ENCODE results near the gene KIAA0753. TPM values are rescaled to one million over a fixed set of nuclear protein-coding genes. Genes with fewer than 3 reads are reported as not detected.
"Not testable (repeated sequence)": the region's sequence is repeated elsewhere in the genome, so short reads cannot be mapped to it uniquely, and the experiment has no call there.

Gene KIAA0753
- polyA plus RNA-seq, 3 donors = 29.7 to 37.7 (median 32.4) TPM

DNA sequence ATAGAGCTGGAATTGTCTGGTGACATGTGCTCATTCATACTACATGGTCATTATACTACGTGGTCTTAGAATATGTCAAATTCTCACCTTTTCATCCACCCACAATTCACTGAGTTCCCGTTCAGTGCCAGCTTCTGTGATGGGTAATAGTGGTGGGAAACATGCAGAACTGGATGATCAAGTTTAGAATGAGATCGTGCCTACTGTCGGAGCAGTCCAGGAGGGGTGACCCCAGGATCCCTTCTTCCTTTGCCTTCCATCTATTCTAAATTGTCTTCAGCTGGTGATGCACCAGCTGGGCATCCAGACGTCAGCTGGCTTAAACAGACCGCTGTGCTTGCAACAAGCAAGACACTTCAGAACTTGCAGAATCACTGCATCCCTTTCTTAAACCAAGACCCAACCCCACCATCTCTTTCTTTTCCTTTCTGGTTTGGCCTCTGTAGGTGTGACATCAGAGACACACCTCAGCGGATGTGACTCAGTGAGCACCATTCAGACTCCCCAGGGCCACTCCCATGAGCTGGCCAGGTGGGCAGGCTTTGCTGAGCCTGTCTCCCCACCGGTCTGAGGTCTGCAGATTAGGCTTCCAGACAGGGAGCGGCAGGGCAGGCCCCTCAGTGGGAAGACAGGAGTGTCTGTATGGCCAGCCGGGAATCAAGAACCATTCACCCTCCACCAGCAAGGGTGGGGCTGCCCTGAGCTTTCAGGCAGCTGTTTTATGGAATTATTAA lies 29.1 kb upstream of the KIAA0753 start:
- DNase-seq (ENCODE audit: low read depth in 3 of 3, low spot score in 2 of 3) = no peak

DNA sequence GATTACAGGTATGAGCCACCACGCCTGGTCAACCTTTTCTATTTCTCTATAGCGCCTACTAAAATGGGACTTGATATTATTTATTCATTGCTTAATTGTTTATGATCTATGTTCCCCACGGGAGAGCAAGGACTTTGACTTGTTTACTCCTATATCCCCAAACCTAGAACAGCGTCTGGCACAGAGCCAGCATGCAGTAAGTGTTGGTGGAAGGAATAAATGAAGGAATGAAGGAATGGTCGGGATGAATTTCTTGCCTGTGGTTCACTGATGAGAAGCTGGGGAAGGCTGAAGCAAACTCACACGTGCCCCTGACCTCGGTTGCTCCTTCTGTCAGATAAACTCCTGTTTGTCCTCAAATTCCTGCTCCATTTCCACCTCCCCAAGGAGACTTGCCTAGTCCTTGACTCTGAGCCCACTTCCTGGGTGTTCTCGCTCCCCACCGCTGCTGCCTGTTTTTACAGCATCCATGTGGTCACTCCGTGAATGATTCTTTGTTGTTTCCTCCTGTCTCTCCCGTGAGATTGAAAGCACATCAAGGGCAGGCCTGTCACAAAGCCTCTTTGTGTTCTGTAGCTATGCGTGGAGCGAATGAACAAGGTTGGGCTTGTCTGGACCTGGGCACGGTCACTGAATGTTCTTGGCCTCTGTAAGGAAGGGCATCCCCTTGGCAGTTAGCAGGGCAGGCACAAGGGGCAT lies 28.4 kb upstream of the KIAA0753 start:
- DNase-seq (ENCODE audit: low read depth in 3 of 3, low spot score in 2 of 3) = no peak

DNA sequence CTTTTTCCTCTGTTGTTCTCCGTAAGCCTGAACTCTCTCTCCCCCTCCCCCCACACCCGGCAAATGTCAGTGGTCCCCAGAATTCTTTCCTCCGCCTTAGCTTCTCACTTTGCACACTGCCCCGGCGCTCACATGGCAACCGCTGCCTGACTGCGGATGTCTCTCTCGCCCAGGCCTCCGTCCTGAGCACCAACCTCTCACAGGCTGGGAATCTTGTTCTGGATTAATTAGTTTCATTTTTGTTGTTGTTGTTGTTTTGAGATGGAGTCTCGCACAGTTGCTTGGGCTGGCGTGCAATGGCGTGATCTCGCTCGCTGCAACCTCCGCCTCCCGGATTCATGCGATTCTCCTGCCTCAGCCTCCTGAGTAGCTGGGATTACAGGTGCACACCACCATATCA lies 27.7 kb upstream of the KIAA0753 start:
- no peak for DNase-seq (ENCODE audit: low read depth in 3 of 3, low spot score in 2 of 3)

DNA sequence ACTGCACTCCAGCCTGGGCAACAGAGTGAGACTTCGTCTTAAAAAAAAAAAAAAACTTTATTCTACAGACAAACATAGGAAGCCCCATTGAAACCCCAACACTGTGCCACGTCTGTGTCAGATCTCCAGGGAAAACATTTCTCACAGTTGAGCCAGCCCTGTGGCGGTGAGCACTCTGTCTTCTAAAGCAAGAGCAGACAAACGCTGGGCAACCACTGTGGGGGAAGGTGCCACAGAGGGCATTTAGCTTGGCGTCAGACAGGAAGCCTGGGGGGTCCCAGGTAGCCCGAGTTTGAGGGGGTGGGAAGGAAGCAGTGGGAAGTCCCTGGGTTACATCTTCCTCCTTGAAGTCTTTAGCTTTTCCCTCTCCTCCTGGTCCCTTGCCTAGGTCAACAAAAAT lies 27.0 kb upstream of the KIAA0753 start:
- DNase-seq (ENCODE audit: low read depth in 3 of 3, low spot score in 2 of 3) = no peak

DNA sequence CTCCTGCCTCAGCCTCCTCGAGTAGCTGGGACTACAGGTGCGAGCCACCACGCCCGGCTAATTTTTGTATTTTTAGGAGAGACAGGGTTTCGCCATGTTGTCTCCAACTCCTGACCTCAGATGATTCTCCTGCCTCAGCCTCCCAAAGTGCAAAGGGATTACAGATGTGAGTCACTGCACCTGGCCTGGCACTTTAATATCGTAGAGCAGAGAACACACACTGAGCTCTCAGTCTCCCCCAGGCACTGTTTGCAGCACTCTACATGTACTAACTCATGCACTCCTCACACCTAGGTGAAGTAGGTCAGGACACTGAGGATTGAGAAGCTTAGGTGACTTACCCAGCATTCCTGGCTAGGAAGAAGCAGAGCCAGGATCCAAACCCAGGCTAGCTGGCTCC lies 26.0 kb upstream of the KIAA0753 start:
- DNase-seq (ENCODE audit: low read depth in 3 of 3, low spot score in 2 of 3) = no peak

DNA sequence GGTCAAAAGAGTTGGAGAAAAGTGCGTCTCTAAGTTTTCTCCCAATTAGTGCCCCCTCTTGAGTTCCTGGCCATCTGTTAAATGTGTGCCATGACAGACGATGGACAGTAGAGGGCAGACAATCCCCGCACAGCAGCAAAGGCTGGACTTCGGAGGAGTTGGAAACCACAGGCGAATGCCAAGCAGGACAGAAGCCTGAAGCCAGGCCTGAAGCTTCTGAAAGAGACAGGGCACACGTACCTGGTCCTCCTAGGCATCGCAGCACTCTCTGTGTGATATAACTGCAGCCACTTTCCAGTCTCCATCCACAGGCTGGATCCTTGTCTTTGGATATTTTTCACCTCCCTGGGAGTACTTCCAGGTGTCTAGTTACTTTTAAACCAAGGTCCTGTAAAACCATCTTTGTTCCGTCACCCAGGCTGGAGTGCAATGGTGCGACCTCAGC lies 25.6 kb upstream of the KIAA0753 start:
- peak in 1 of 3 donors; percentile 63 for DNase-seq (ENCODE audit: low read depth in 3 of 3, low spot score in 2 of 3)

DNA sequence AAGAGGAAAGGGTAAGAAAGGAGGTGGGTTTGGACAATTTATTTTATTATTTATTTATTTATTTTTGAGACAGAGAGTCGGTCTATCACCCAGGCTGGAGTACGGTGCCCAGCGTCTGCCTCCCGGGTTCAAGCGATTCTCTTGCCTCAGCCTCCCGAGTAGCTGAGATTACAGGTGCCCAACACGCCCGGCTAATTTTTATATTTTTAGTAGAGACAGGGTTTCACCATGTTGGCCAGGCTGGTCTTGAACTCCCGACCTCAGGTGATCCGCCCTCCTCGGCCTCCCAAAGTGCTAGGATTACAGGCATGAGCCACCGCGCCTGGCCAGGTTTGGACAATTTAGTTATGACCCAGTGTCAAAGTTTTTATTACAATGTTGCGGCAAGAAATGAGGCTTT lies 22.7 kb upstream of the KIAA0753 start:
- not testable (repeated sequence) for DNase-seq (ENCODE audit: low read depth in 3 of 3, low spot score in 2 of 3)

DNA sequence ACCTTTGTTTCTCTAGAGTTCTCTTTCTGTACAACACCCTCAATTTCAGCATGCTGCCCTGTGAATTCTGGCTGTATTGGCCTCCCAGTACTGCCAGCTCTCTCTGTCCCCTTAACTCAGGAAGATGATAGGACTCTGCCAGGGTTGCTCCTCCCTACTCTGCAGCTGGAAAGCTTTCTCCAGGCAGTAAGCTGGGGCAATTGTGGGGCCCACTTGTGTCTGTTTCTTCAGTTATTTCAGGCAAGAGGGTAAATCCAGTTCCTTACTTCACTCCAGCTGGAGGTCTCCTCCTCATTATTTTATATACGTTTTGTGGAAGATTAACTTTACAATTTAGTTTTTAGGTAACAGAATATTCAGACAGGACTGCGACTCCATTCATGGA lies 20.9 kb upstream of the KIAA0753 start:
- no peak for DNase-seq (ENCODE audit: low read depth in 3 of 3, low spot score in 2 of 3)

DNA sequence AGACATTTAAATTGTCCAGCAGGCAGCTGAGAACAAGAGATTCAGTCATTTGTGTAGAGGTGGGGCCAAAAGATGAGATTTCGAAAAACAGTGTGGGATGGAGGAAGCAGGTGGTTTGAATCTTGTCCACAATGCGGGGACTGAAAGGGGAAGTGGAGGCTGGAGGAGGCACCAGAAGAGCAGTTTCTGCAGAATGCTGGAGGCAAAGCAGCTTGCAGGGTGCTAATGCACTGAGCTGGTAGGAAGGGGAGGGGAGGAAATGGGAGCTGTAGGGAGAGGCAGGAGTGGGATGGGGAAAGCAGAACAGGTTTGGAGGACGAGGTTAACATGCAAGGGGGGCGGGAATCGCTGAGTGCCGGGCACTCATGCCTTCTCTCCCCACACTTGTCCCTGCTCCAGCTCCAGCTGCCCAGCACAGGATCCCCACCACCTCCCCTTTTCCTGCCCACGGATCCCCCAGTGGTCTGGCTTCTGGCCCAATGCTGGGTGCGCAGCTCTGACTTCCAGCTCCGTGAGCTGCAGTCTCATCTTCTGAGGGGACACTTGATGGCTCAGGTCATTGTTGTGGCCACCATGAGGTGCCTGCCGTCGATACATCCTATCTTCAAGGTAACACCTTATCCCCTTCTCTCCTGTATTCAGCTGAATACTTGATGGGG lies 20.4 kb upstream of the KIAA0753 start:
- no peak for DNase-seq (ENCODE audit: low read depth in 3 of 3, low spot score in 2 of 3)

DNA sequence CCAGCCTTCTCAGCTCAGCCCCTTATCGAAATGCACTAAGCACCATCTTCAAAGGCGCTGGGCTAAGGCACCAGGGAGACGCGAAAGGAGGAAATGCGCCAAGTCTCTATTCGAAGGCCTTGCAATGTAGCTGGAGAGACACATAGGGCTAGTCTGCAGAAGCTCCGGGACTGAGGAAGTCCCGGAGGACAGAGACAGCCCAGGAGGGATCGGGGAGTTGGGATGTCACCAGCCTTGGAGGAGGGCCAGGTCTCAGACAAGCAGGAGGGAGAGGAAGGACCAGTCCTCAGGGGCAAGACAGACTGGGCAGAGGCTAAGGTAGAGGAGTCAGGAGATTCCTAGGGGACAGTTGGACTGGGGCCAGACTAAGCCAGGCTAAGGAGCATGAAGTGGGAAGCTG lies 19.6 kb upstream of the KIAA0753 start:
- DNase-seq (ENCODE audit: low read depth in 3 of 3, low spot score in 2 of 3) = no peak

DNA sequence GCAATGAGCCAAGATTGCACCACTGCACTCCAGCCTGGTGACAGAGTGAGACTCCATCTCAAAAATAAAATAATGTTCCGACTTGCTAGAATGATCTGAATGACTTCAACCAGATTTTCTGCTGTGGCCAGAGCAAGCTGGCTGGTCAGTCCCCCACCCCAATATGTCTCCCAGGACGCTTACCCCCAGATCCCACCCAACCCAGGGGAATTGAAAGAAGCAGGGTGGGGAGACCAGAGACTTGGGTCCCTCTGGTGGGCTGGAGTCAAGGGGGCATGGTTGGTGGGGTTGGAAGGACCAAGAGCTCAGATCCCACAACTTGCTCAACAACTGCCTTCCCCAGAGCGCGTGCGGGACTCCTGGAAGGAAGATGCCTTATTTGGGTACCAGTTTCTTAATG lies 17.9 kb upstream of the KIAA0753 start:
- not testable (repeated sequence) for DNase-seq (ENCODE audit: low read depth in 3 of 3, low spot score in 2 of 3)

DNA sequence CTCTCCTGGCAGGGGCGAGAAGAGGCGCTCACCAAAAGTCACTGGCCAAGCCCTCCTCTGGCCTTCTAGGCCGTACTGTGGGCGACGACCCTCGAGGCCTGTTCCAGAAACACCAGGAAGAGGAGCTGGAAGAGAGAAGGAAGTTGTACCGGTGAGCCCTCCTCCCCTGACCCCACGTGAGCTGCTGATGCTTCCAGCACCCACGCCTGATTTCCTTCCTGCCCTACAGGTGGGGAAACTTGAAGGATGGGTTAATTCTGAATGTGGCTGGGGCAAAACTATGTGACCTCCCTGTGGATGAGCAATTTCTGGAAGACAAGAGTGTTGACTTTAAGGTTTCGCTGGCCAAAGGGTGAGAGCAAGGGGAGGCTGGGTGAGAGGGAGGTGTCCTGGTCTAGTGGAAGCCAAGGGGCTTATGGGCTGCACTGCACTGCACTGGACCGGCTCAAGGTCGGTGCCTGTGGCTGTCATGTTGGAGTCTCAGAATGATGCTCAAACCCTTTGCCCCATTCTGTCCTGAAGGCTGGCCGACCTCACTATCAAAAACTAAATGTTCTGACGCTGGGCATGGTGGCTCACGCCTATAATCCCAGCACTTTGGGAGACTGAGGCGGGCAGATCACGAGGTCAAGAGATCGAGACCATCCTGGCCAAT lies 17.2 kb upstream of the KIAA0753 start:
- no peak for DNase-seq (ENCODE audit: low read depth in 3 of 3, low spot score in 2 of 3)

DNA sequence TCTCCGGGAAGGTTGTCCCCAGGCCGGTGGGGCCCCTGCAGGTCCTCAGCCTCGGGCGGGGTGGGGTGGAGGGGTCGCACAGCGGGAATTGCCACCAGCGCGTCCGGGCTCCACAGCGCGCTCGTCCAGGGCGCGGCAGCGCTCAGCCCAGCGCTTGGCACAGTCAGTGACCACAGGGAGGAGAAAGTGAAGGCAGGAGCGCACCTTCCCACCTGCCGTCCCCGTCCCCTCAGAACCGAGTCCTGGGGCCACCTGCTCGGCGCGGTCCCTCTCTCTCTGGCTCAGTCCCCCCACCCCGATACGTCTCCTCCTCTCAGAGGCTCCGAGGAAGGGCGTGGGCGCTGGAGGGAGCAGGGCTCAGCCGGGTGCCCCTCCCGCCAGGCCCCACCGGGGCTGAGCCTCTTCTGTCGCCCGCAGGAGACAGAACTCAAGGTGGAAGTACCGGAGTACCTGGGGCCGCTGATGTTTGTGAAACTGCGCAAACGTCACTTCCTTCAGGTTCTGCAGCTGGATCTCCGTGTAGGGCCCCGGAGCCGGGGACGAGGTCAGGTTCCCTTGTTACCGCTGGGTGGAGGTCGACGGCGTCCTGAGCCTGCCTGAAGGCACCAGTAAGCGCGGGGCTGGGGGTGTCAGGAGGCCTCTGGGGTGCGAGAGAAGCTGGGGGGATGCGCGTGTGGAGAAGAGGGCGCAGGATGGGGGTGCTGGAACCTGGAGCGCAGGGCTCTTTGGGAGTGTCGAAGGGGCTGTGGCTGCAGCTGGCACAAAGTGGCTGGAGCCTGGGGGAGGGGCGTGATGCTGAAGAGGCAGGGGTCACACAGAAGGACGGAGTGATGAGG lies 16.5 kb upstream of the KIAA0753 start:
- not testable (repeated sequence) for DNase-seq (ENCODE audit: low read depth in 3 of 3, low spot score in 2 of 3)

DNA sequence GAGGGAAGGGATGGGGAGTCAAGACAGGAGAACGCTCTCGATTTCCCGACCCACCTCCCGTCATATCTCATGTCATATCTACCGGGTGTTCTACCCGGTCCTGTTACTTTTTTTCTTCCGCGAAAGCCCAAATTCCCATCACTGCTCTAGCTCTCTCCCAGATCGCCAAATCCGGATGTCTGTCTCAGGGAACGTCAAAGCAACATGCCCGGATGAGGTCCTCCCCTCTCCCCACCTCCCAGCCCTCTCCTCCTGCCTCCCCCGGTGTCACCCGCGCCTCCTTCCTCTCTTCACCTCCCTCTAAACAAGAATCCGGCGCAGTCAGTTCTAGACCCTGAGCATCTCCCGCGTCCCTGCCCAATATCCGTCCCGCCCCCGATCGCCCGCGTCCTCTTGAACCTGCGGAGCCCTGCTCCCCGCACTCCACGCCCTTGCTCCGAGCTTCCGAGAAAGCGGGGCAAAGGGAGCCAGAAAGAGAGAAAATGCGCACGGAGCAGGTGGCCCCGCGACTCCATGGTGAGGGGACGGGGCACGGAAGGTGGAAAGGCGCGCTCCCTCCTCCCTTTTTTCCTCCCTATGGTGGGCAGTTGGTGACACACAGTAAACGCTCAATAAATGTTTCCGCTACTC lies 15.3 kb upstream of the KIAA0753 start:
- not testable (repeated sequence) for DNase-seq (ENCODE audit: low read depth in 3 of 3, low spot score in 2 of 3)

DNA sequence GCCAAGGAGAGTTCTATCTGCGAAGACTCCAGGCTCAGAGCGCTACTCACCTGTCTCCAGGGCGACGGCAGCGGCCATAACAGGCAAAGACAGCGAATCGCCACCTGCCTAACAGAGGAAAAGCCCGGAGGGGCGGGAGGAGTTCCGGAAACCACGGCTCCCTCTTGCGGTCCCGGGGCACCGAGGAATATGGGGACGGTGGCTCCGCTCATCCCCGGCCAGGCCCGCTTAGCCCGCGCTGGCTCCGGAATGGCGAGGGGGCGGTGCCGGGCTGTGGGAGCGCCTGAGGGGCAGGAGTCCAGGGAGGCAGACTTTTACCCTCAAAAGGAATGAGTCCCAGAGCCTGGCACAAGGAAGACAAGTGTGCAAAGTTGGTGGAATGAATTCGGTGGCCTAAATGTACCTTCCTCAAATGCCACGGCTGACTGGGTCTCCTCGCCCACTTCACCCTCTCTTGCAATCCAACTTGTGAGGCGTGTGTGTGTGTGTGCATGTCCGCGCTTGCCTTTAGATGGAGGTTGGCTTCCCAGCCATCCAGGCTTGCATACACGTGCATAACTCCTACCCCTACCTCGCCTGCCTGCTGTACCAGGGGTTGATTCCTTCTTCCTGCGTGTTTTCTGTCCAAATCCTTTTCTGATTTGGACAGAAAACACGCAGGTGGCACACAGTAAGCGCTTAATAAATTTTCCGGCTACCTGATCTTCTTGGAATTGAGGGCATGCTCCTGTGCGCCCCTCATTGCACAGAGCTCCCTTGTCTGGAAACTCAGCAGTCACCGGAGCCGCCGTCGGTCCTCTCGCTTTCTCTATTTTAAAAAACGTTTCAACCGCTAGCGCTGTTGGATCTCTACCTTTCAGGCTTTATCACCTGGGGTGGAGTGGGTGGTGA lies 14.6 kb upstream of the KIAA0753 start:
- no peak for DNase-seq (ENCODE audit: low read depth in 3 of 3, low spot score in 2 of 3)

DNA sequence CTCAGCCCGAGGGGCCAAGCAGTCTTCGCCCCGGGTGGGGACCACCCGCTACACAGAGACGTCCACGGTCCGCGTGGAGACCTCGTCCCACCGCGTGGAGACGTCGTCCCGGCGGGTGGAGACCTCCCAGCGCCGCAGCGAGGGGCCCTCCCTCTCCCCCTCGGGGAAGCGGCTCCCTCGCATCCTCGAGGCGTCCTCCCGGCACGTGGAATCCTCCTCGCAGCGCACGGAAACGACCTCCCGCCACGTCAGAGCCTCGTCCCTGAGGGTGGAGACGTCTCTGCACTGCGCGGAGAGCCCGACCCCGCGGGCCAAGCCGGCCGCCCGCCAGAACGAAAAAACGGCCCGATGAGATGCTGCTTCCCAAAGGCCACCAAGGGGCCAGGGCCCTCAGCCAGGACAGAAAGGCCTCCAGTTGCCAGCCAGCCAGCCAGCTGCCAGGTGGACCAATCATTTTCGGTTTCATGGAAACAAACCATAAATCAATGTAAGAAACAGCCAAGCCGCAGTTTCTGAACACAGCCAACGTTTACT lies 11.5 kb upstream of the KIAA0753 start:
- no peak for DNase-seq (ENCODE audit: low read depth in 3 of 3, low spot score in 2 of 3)

DNA sequence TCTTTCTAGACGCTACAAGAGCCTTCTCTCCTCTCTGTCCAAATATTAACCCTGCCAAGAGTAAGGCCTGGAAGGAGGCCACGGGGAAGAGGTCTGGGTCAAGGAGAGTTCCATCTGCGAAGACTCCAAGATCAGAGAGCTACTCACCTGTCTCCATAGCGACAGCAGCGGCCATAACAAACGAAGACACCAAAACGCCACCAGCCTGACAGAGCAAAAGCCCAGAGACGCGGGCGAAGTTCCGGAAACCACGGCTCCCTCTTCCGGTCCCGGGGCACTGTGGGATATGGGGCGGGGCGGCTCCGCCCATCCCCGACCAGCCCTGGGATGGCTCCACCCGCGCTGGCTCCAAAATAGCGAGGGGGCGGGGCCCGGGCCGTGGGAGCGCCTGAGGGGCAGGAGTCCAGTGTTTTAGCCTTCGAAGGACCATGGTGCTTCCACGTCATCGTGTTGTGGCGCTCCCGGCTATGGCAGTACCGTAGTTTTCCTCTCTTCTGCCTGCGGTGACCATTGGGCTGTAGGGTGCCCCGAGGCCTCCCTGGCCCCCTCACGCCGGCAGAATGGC lies 10.9 kb upstream of the KIAA0753 start, which contains the start of the genes C17orf100 and MED31:
C17orf100 (plus strand) TSS at position 409 of the 565 bp plus-strand sequence; CDS start at position 561, 152 bp downstream.
MED31 (minus strand) TSS at position 252 of the 565 bp plus-strand sequence; CDS start at position 175, 77 bp downstream.
- DNase-seq (ENCODE audit: low read depth in 3 of 3, low spot score in 2 of 3) = peak; percentile 78 to 85 (median 79)

DNA sequence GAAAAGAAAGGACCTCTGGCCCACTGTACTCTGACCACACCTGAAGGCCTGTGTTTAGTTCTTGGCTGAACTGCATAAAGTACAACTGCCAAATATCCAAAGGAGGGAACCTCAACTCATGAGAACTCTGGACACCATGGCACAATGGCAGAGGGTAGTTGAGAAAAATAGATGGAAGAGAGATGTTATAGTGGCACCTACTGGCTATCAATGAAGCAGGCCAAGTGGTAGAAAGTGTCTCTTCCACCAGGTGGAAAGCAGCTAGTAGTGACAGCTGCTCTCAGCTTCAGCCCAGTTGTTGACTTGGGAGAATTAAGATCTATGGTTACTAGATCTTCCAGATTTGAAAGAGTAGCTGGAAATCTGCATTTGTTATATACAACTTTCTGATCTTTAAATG lies 7.7 kb upstream of the KIAA0753 start:
- DNase-seq (ENCODE audit: low read depth in 3 of 3, low spot score in 2 of 3) = no peak

Data from right renal cortex interstitium (tissue), 3 donors.